NCI-H2107 treated with DMSO at 0.1 percent for 48 hours (cell line): ENCODE data around the gene PLCG1.
"Not testable (repeated sequence)": the region's sequence is repeated elsewhere in the genome, so short reads cannot be mapped to it uniquely, and the experiment has no call there.

Experiments used
- DNase-seq: peaks from one replicate; lab custom pipeline; 2025; ENCODE audit not compliant: unreplicated experiment; lab: John Stamatoyannopoulos, UW

PLCG1 gene

GRCh38 chr20:41124451-41125094 lies 12.8 kb upstream of the PLCG1 start:
- DNase-seq, result no peak

GRCh38 chr20:41125530-41126457 lies 11.5 kb upstream of the PLCG1 start:
- no peak for DNase-seq

DNA sequence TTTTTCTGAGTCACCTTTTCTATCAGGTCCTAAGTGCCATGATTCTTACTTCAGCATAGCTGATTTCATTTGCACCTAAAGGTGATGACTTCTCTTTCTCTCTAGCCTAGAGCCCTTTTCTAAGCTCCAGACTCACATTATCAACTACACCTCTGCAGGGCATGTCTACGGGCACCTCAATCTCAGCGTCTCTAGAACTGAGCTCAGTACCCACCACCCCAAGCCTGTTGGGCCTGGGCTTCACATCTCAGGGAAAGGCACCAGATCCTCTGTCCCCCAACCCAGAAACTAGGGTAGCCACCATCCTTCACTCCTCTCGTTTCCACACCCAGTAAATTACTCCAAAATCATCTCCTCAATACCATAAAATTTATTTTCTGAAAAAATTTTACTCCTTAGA lies 10.6 kb upstream of the PLCG1 start:
- no peak for DNase-seq

DNA sequence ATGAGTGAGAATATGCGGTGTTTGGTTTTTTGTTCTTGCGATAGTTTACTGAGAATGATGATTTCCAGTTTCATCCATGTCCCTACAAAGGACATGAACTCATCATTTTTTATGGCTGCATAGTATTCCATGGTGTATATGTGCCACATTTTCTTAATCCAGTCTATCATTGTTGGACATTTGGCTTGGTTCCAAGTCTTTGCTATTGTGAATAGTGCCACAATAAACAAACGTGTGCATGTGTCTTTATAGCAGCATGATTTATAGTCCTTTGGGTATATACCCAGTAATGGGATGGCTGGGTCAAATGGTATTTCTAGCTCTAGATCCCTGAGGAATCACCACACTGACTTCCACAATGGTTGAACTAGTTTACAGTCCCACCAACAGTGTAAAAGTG lies 9.0 kb upstream of the PLCG1 start:
- not testable (repeated sequence) for DNase-seq

GRCh38 chr20:41131594-41132387 lies 5.6 kb upstream of the PLCG1 start:
- no peak for DNase-seq

DNA sequence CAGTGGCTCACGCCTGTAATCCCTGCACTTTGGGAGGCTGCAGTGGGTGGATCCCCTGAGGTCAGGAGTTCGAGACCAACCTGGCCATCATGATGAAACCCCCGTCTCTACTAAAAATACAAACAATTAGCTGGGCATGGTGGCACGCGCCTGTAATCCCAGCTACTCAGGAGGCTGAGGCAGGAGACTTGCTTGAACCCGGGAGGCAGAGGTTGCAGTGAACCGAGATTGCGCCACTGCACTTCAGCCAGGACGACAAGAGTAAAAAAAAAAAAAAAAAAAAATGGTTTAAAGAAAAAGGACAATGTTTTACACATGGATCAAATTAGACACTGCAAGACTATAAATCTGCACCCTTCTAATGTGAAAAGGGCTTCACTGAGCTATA lies 5.0 kb upstream of the PLCG1 start:
- DNase-seq, result not testable (repeated sequence)

DNA sequence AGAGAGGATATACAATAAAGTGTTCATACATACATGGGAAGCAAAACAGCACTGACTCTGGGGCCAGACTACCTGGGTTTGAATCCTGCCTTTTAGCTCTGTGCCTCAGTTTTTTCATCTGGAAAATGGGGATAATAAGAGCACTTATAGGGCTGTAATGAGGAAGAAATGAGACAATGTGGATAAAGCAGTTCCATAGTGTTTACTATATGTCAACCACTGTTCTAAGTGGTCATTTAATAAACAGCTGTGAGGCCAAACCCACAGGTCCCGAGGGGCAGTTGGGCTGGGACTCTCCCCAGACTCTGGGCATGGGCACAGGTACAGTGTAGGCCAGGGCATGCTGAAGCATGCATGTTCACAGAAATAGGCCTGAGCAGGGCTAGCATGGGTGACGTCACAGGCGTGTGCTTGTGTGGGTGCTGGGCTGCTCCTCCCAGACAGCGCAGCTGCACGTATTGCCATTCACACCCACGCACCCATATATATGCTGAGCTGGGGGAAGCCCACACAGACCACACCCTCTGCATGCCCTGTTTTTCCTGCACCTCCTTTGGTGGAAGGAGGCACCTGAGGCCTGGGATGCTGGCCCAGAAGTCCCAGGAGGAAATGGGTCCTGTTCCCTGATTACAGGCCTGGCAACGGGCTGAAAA lies 3.5 kb upstream of the PLCG1 start:
- DNase-seq, result no peak

GRCh38 chr20:41134362-41135186 lies 2.8 kb upstream of the PLCG1 start:
- no peak for DNase-seq

DNA sequence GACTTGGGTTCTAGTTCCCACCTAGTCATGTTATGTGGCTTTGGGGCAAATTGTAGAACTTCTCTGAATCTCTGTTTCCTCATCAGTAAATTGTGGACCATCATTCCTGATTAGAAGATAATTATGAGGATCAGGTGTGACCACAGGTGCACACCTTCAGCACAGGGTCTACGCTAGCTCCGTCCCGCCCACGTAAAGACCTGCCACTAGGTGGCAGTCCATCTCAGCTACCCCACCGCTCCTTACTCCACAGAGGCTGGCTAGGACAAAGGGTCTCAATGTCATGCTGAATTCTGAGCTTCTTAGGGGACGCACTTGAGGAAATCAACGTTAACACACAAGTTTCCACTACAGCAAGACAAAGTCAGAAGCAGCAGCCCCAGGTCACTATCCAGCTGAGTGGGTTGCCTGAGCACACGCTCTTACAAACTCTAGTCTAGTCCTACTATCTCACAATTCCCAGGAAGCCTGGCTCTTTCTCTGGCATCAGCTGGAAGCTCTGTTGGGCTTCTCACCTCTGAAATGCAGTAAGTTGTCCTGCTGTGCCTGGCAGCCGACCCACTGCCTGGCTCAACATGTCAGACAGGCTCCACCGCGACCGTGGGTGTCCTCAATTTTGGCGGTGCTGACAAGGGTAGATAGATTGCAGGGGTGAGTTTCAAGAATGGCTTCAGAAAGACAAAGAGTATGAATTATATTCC lies 2.0 kb upstream of the PLCG1 start:
- no peak for DNase-seq

DNA sequence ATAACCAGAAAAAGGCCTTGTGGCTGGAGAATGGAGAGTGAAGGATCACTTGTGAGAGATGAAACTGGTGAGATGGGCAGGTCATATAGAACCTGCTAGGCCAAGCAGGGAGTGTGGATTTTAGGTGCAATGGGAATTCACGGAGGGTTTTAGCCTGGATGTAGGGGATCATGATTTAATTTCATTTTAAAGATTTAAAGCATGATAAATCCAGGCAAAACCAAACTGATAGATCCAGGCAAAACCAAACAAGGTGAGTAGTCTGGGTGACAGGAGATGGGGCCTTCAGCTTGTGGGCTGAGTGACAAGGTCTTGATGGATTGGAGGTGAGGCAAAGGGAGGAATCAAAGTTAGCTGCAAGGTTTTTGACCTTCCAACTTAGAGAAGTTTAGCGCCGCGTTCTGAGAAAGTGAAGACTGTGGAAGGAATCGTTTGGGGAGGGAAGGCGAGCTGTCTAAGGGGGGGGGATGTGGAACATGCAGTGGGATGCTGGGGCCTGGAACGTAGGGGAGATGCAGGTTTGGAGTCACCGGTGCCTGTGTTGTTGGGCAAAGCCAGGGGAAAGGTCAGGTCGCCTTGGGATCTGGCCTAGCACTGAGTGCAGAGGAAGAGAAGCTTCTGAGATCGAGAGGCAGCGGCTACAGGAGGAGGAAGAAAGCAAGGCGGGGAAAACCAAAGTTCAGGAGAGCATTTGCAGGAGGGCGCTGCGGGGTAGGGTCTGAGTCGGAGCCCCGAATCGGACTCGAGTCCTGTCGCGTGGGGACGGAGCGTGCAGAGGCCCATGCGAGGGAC lies 1.3 kb upstream of the PLCG1 start:
- no peak for DNase-seq

DNA sequence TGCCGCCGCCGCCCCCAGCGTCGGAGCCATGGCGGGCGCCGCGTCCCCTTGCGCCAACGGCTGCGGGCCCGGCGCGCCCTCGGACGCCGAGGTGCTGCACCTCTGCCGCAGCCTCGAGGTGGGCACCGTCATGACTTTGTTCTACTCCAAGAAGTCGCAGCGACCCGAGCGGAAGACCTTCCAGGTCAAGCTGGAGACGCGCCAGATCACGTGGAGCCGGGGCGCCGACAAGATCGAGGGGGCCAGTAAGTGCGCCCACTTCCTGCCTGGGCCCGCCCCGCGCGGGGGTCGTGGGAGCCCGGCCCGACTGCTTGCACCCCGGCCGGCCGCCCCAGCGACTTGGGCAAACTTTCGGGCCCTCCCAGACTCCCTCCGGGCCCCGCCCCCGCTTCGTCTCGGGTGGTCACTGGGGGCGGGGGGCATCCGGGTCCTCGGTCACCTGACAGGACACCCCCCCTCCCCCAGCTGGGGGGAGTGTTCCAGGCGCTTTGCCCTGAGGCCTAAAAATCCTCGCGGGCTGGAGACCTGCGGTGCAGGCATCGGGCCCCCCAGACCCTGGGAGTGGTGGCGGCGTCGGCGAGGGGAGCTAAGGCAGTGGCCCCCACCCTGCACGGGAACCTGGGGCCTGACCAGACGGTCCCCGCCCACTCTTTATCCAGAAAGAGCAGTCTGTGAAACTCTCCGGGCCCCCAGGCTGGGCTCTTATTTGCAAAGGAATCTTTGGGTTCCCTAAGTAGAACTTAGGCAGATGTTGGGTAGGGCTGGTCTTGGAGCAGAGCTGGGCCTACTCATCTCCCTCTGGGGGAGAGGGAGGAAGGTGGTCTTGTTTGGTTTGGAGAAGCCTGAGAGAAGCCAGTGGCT lies 501 bp downstream of the PLCG1 start:
- no peak for DNase-seq

DNA sequence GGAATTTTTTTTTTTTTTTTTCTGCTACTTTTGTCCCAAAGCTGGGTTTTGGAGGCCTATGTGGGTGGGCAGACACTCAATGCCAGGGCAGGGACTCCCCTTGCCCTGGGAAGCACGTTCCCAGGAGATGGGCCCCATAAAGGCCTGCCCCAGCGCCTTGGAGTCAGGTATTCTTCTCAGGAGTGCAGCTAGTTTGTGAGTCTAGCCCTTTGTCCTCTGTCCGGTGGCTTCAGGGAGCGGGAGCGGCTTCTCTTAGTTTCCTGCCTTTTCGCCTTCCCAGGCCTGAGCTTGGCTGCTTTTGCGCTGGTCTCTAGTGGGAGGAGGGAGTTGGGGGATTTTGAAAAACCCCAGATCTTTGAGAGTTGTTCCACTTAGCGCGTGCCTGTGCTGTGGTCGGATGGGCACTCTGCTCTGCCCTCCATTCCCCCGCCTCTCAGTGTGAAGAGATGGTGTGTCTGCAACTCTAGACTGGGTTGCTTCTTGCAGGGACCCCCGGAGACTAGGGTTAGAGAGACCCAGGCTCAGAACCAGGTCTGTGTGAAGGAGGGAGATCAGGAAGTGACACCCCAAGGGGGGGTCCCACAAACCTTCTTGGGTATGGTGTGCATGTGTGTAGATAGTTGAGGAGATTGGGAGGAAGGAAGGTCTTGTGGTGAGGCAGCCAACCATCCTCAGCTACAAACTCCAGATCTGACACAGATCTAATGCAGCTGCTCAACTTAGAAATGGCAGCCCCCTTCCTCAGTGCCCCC lies 1.3 kb downstream of the PLCG1 start:
- no peak for DNase-seq

- DNase-seq, result no peak
Observed at GRCh38 chr20:41139227-41140093, 2.1 kb downstream of the PLCG1 start.

- no peak for DNase-seq
Observed at GRCh38 chr20:41140226-41141133, 3.1 kb downstream of the PLCG1 start.

- no peak for DNase-seq
Observed at GRCh38 chr20:41141153-41141815, 3.9 kb downstream of the PLCG1 start.
